K562 (cell line): Measurements from ENCODE around the gene ZFYVE16. TPM values are rescaled to one million over a fixed set of nuclear protein-coding genes. Genes with fewer than 3 reads are reported as not detected.

Source experiments
- ATAC-seq: fragments of 200-7000 bp; cut with Tn5 transposase; 3 replicates; pipeline ENCODE4 v1.9.1; 2020; ENCODE audit warnings: moderate library complexity
- BruUV-seq: library from RNA; stranded (reverse); fragments of 400-500 nt; replicated peaks from 2 replicates; lab custom pipeline; 2021; lab: Mats Ljungman, UMichigan
- CTCF ChIA-PET: fragments of 300-600 bp; formaldehyde crosslinking; extraction: SDS; loops from one replicate; lab custom pipeline; 2021; ENCODE audit warnings: low intra/inter-chr PET ratio; lab: Yijun Ruan, JAX
- POLR2A ChIA-PET: fragments of 300-600, 350-650 bp; sonication (Branson Sonifier 250); formaldehyde crosslinking; extraction: SDS; loops from one replicate; lab custom pipeline; 2021; ENCODE audit warnings: antibody characterized with exemption, inconsistent platforms; lab: Yijun Ruan, JAX
- DNase-seq, 4 experiments: peaks; one replicate each; pipeline versions ENCODE4 v3.0.0 to v3.0.0-alpha.2; 2011 to 2018; ENCODE audit warnings: low spot score in 3 of 4, mixed read lengths in 3 of 4; ENCODE audit errors: extremely low read depth in 1 of 4
- FAIRE-seq: peaks from 2 replicates; lab custom pipeline; 2011; peaks lifted over from hg19 to GRCh38; lab: Jason Lieb, UNC
- H2AFZ ChIP-seq: 2 replicates; pipeline ENCODE4 v1.6.0; 2011; ENCODE audit warnings: low read depth, low read length, control low read depth, inconsistent platforms
- H3K27ac ChIP-seq: fragments of 200-600 bp; 3 replicates; pipeline ENCODE4 v1.8.0; 2011; ENCODE audit warnings: low read depth, mild to moderate bottlenecking, control low read depth, inconsistent platforms, low read length, moderate library complexity, mixed read lengths; ENCODE audit errors: extremely low read depth
- H3K27me3 ChIP-seq, 2 experiments: fragments of 300-600 bp in 1 of 2; 2 replicates in 1 of 2; 3 replicates in 1 of 2; pipeline versions ENCODE4 v1.6.0 to v1.8.0; 2011; ENCODE audit warnings: inconsistent platforms in 2 of 2, low read length in 2 of 2, mild to moderate bottlenecking in 1 of 2, mixed read lengths in 1 of 2, moderate library complexity in 1 of 2; ENCODE audit not compliant: control insufficient read depth in 2 of 2, insufficient read depth in 2 of 2
- H3K36me3 ChIP-seq: fragments of 300-600 bp; 3 replicates; pipeline ENCODE4 v1.8.0; 2011; ENCODE audit warnings: mild to moderate bottlenecking, low read length, inconsistent platforms; ENCODE audit not compliant: control insufficient read depth, insufficient read depth
- H3K4me1 ChIP-seq, 2 experiments: fragments of 200-600 bp in 1 of 2; replicated peaks in 1 of 2; 2 replicates in 1 of 2; 3 replicates in 1 of 2; pipeline versions ENCODE4 v1.5.1 to v1.8.0; 2011; ENCODE audit warnings: inconsistent platforms in 2 of 2, low read length in 2 of 2, mild to moderate bottlenecking in 1 of 2, mixed read lengths in 1 of 2, moderate library complexity in 1 of 2; ENCODE audit not compliant: control insufficient read depth in 2 of 2, insufficient read depth in 2 of 2
- H3K4me2 ChIP-seq: 2 replicates; pipeline ENCODE4 v1.6.1; 2011; ENCODE audit warnings: low read length, control low read depth, inconsistent platforms, mixed read lengths; ENCODE audit not compliant: insufficient read depth
- H3K4me3 ChIP-seq: fragments of 200-600 bp; sonication (generic), shearing (Covaris generic); 2 replicates; pipeline ENCODE4 v1.5.1; 2016; ENCODE audit warnings: control low read depth, inconsistent platforms
- H3K79me2 ChIP-seq: fragments of 200-600 bp; 3 replicates; pipeline ENCODE4 v1.8.0; 2011; ENCODE audit warnings: low read length, inconsistent platforms; ENCODE audit not compliant: control insufficient read depth, insufficient read depth
- H3K9ac ChIP-seq, 2 experiments: 2 replicates each; pipeline versions ENCODE4 v1.6.0 to v1.6.1; 2011; ENCODE audit warnings: low read depth in 2 of 2, low read length in 2 of 2, control low read depth in 1 of 2, inconsistent platforms in 1 of 2, mild to moderate bottlenecking in 1 of 2, mixed read lengths in 1 of 2; ENCODE audit not compliant: insufficient read depth in 1 of 2
- H3K9me1 ChIP-seq: one replicate; pipeline ENCODE4 v1.6.0; 2011; ENCODE audit warnings: inconsistent platforms, mild to moderate bottlenecking, low read length, moderate library complexity; ENCODE audit not compliant: control insufficient read depth, insufficient read depth
- H3K9me3 ChIP-seq: replicated peaks from 2 replicates; pipeline ENCODE4 v1.5.1; 2011; ENCODE audit warnings: low read depth, low read length, inconsistent platforms; ENCODE audit not compliant: control insufficient read depth, insufficient read depth
- H4K20me1 ChIP-seq: replicated peaks from 2 replicates; pipeline ENCODE4 v1.6.1; 2011; ENCODE audit warnings: low read length, inconsistent platforms, mixed read lengths; ENCODE audit not compliant: control insufficient read depth, insufficient read depth
- HMBOX1 ChIP-seq: sonication (generic); IDR thresholded peaks from 2 replicates; pipeline ENCODE4 v1.6.1; 2016
- RBM39 ChIP-seq: fragments of 200-400 bp; formaldehyde crosslinking; optimal IDR thresholded peaks from 2 replicates; pipeline ENCODE3; 2018; ENCODE audit warnings: low read depth, low read length
- SPI1 ChIP-seq: IDR thresholded peaks from 2 replicates; pipeline ENCODE4 v1.6.1; 2011; ENCODE audit warnings: low read depth, low read length, control low read depth, borderline replicate concordance
- ZNF431 ChIP-seq: sonication (generic); formaldehyde crosslinking; IDR thresholded peaks from 2 replicates; pipeline ENCODE4 v1.8.0; 2022; ENCODE audit warnings: mild to moderate bottlenecking, missing genetic modification reagents
- WGBS: fragments of 100-300 bp; shearing (Covaris generic); methylation state at CpG from one replicate; pipeline ENCODE4 v1.1.6; 2016; ENCODE audit warnings: low coverage, mixed read lengths; ENCODE audit not compliant: insufficient coverage; ENCODE audit errors: missing lambda C conversion rate; 5-methylcytosine and 5-hydroxymethylcytosine counted together
- in situ Hi-C: fragments of 300-500 bp; cut with MboI; formaldehyde crosslinking; loops from 4 replicates; pipeline ENCODE4 v1.15.0; 2018; ENCODE audit warnings: inconsistent platforms, mixed read lengths
- intact Hi-C: fragments of 100-400 bp; cut with micrococcal nuclease; formaldehyde crosslinking; loops from 2 replicates; pipeline ENCODE4 v1.14.2; 2022
- polyA plus RNA-seq, 8 experiments: library from polyadenylated mRNA; depleted of rRNA in 4 of 8; stranded (reverse) in 5 of 8; unstranded in 3 of 8; fragments of >200 nt; fragmentation: Nextera tagmentation in 2 of 8; fragmentation: Illumina TruSeq in 1 of 8; extraction: Ambion mirVana in 2 of 8; extraction: Trizol in 1 of 8; gene quantifications; 2 replicates each; pipeline versions ENCODE4 v1.2.1 to v1.2.3, GENCODE V29; 2011 to 2014; ENCODE audit warnings: inconsistent platforms in 1 of 8, missing spikeins in 1 of 8
- total RNA-seq, 7 experiments: library from RNA; depleted of rRNA in 6 of 7; stranded (reverse); fragments of >200 nt in 6 of 7; fragmentation: Illumina TruSeq in 2 of 7; extraction: Trizol in 2 of 7; gene quantifications; 2 replicates each; pipeline versions ENCODE4 v1.2.1 to v1.2.3, GENCODE V29; 2011 to 2021; ENCODE audit warnings: low replicate concordance in 1 of 7

ZFYVE16 gene
- total and polyA plus RNA-seq, 9 of the 15 experiments (the other 6 are each of a cell fraction or from before 2014, with no cell fraction given), result 6.0 to 18.9 (median 12.5) TPM

GRCh38 chr5:80370390-80370789, 37.5 kb upstream of the ZFYVE16 start:
- Histone ChIP-seq H3K79me2 (no peaks in the 10 kb centered on the region), H3K27me3 (no peaks in the 10 kb centered on the region), H2AFZ (no peak overlapping the region), H3K9me3 (0 out of 2 replicates have a peak, but pooled peaks cover 6% of the 10 kb centered on the region), H3K9me1 (no peaks in the 10 kb centered on the region), H3K4me3 (no peak overlapping the region), H3K4me2 (no peak overlapping the region), H3K36me3 (no peaks in the 10 kb centered on the region), H4K20me1 (no peaks in the 10 kb centered on the region), H3K9ac (no peak overlapping the region), H3K4me1 (no peaks in the 10 kb centered on the region; a peak in 1 of 5 replicates), H3K27ac (no peak overlapping the region)
- ATAC-seq (no peak), DNase-seq (no peak), FAIRE-seq (no peak)
- ChIA-PET POLR2A (interaction anchor here (0.6 kb wide), 1 partner anchor 34 kb away, joined by 3 read pairs; no protein-coding TSS in a partner anchor), CTCF (no interaction called here)
- intact Hi-C loops (no loop called here), in situ Hi-C loops (no loop called here)
- BruUV-seq, result no TSS peak
- TF ChIP-seq SPI1 (peak; percentile 43; the same call in 1 of the 2 replicates), HMBOX1 (0 out of 2 replicates have a peak, but pooled peaks have one; percentile 19), RBM39 (no peak)
- WGBS, result 15% methylated on average over 1 of the region's 1 CpG

DNA sequence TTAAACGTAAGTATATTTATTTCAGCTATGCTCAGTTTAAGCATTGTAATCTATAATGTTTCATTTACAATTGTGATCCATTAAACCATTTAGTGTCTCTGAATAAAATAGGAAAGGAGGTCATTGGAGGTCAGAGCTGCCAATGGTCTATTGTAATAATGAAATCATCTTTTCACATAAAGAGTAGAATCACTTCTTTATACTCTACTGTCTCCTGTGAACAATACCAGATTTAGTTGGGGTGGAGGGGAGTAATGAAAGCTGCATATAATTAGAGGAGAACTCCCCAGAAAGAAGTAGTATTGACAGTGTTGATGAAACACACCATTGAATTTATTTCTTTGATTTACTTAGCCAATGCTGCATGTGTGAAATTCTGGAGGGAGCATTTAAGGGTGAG, 35.1 kb upstream of the ZFYVE16 start:
- H3K36me3 ChIP-seq, result no peaks in the 10 kb centered on the region
- CTCF ChIA-PET, result no interaction called here
- FAIRE-seq (no peak), ATAC-seq (no peak), DNase-seq (no peak)
- H3K27ac ChIP-seq, result no peak overlapping the region
- 0 out of 5 replicates have a peak, but pooled peaks cover 0 to 3% of the 10 kb centered on the region in 2 experiments for H3K27me3 ChIP-seq
- no peak overlapping the region for H3K4me3 ChIP-seq
- H2AFZ ChIP-seq, result no peak overlapping the region
- BruUV-seq, result no TSS peak
- in situ Hi-C loops (no loop called here), intact Hi-C loops (no loop called here)
- 18% methylated on average over 1 of the region's 1 CpG for WGBS
- H4K20me1 ChIP-seq, result no peaks in the 10 kb centered on the region
- 0 out of 2 replicates have a peak, but pooled peaks cover 6% of the 10 kb centered on the region for H3K9me3 ChIP-seq
- no peaks in the 10 kb centered on the region for H3K9me1 ChIP-seq
- H3K4me1 ChIP-seq, result no peaks in the 10 kb centered on the region; a peak in 1 of 5 replicates
- no peak overlapping the region for H3K9ac ChIP-seq
- no peak for TF ChIP-seq ZNF431
- POLR2A ChIA-PET, result interaction anchor here (1.0 kb wide), 1 partner anchor 65 kb away, joined by 4 read pairs; no protein-coding TSS in a partner anchor
- no peak overlapping the region for H3K4me2 ChIP-seq
- no peaks in the 10 kb centered on the region for H3K79me2 ChIP-seq
